Endothelial cell of umbilical vein (primary cell): ENCODE data around the gene CRY2. TPM values are rescaled to one million over a fixed set of nuclear protein-coding genes. Genes with fewer than 3 reads are reported as not detected.

Experiments
- BruUV-seq: library from RNA; stranded (reverse); fragments of 400-500 nt; replicated peaks from 2 replicates; lab custom pipeline; 2021; lab: Mats Ljungman, UMichigan
- CTCF ChIA-PET: fragments of 300-600, 350-600 bp; sonication (Branson Sonifier 250); formaldehyde crosslinking; loops from one replicate; lab custom pipeline; 2021; ENCODE audit warnings: antibody characterized with exemption, inconsistent platforms; lab: Charles Lee
- POLR2A ChIA-PET: fragments of 300-600, 350-600 bp; sonication (Branson Sonifier 250); formaldehyde crosslinking; loops from one replicate; lab custom pipeline; 2021; ENCODE audit warnings: antibody characterized with exemption, inconsistent platforms; lab: Charles Lee
- DNase-seq: peaks from one replicate; pipeline ENCODE4 v3.0.0-alpha.2; 2011; ENCODE audit warnings: low read depth, low spot score
- FAIRE-seq: peaks from 2 replicates; lab custom pipeline; 2011; peaks lifted over from hg19 to GRCh38; lab: Jason Lieb, UNC
- H2AFZ ChIP-seq: 2 replicates; pipeline ENCODE4 v1.6.0; 2012; ENCODE audit warnings: low read depth, low read length, control low read depth, inconsistent platforms
- H3K27ac ChIP-seq: 2 replicates; pipeline ENCODE4 v1.5.1; 2011; ENCODE audit warnings: low read depth, mild to moderate bottlenecking, control low read depth, low read length, moderate library complexity; ENCODE audit not compliant: insufficient read depth
- H3K27me3 ChIP-seq, 2 experiments: 2 replicates each; pipeline versions ENCODE4 v1.6.0 to v1.6.1; 2011; ENCODE audit warnings: low read length in 2 of 2, mixed read lengths in 1 of 2; ENCODE audit not compliant: control insufficient read depth in 2 of 2, insufficient read depth in 2 of 2
- H3K36me3 ChIP-seq, 2 experiments: 2 replicates in 1 of 2; 3 replicates in 1 of 2; pipeline ENCODE4 v1.5.1; 2011; ENCODE audit warnings: low read length in 2 of 2, mild to moderate bottlenecking in 1 of 2, moderate library complexity in 1 of 2; ENCODE audit not compliant: control insufficient read depth in 2 of 2, insufficient read depth in 2 of 2; ENCODE audit errors: extremely low read depth in 1 of 2
- H3K4me1 ChIP-seq: 3 replicates; pipeline ENCODE4 v1.5.1; 2011; ENCODE audit warnings: mild to moderate bottlenecking, low read length; ENCODE audit not compliant: control insufficient read depth, insufficient read depth; ENCODE audit errors: extremely low read depth
- H3K4me2 ChIP-seq: 2 replicates; pipeline ENCODE4 v1.6.1; 2011; ENCODE audit warnings: low read length, control low read depth, mixed read lengths; ENCODE audit not compliant: insufficient read depth
- H3K4me3 ChIP-seq, 3 experiments: fragments of 200-600 bp in 1 of 3; sonication (generic), shearing (Covaris generic) in 1 of 3; replicated peaks in 1 of 3; 2 replicates each; pipeline ENCODE4 v1.5.1; 2011 to 2016; ENCODE audit warnings: control low read depth in 3 of 3, low read length in 3 of 3, mild to moderate bottlenecking in 2 of 3, inconsistent platforms in 1 of 3, low read depth in 1 of 3, moderate library complexity in 1 of 3; ENCODE audit not compliant: insufficient read depth in 1 of 3
- H3K79me2 ChIP-seq: 2 replicates; pipeline ENCODE4 v1.6.0; 2012; ENCODE audit warnings: low read length, inconsistent platforms; ENCODE audit not compliant: control insufficient read depth, insufficient read depth
- H3K9ac ChIP-seq: replicated peaks from 2 replicates; pipeline ENCODE3; 2011; ENCODE audit warnings: low read length, control low read depth; ENCODE audit not compliant: insufficient read depth; ENCODE audit errors: extremely low read depth
- H3K9me1 ChIP-seq: replicated peaks from 3 replicates; pipeline ENCODE4 v1.6.0; 2011; ENCODE audit warnings: mild to moderate bottlenecking, low read length; ENCODE audit not compliant: control insufficient read depth, insufficient read depth; ENCODE audit errors: extremely low read depth
- H3K9me3 ChIP-seq: replicated peaks from 2 replicates; pipeline ENCODE4 v1.5.1; 2012; ENCODE audit warnings: low read length, inconsistent platforms; ENCODE audit not compliant: control insufficient read depth, insufficient read depth
- H4K20me1 ChIP-seq: replicated peaks from 2 replicates; pipeline ENCODE3; 2011; ENCODE audit warnings: mild to moderate bottlenecking, low read length; ENCODE audit not compliant: control insufficient read depth, insufficient read depth; ENCODE audit errors: extremely low read depth
- CTCF ChIP-seq, 2 donors: IDR thresholded peaks; 1 replicate in 1 of 2; 2 replicates in 1 of 2; pipeline ENCODE4 v1.5.1; 2011; ENCODE audit warnings: low read length in 2 of 2, mild to moderate bottlenecking in 2 of 2, moderate library complexity in 2 of 2, control low read depth in 1 of 2, inconsistent platforms in 1 of 2, low read depth in 1 of 2; ENCODE audit not compliant: insufficient read depth in 1 of 2; ENCODE audit errors: extremely low read depth in 1 of 2
- EZH2 ChIP-seq: IDR thresholded peaks from 2 replicates; pipeline ENCODE4 v1.6.1; 2012; ENCODE audit warnings: borderline replicate concordance, low read depth, mild to moderate bottlenecking, moderate library complexity, low read length, inconsistent platforms; ENCODE audit not compliant: severe bottlenecking
- FOS ChIP-seq: IDR thresholded peaks from 2 replicates; pipeline ENCODE4 v1.6.1; 2011; ENCODE audit warnings: mild to moderate bottlenecking, low read length, moderate library complexity, borderline replicate concordance; ENCODE audit not compliant: insufficient read depth
- GATA2 ChIP-seq: IDR thresholded peaks from 2 replicates; pipeline ENCODE4 v1.7.0; 2011; ENCODE audit warnings: low read depth, mild to moderate bottlenecking, moderate library complexity, mixed read lengths, low read length; ENCODE audit not compliant: insufficient read length, insufficient read depth
- MAX ChIP-seq: IDR thresholded peaks from 2 replicates; pipeline ENCODE4 v1.6.1; 2011; ENCODE audit not compliant: insufficient read depth, insufficient read length
- dilution Hi-C: fragments of 300-500 bp; cut with MboI; formaldehyde crosslinking; loops from one replicate; pipeline ENCODE4 v1.15.0; 2019; ENCODE audit warnings: low sequenced_read_pairs; ENCODE audit not compliant: extremely low pct_ligation_motif_present
- intact Hi-C: fragments of 100-400 bp; cut with micrococcal nuclease; formaldehyde crosslinking; loops from one replicate; pipeline ENCODE4 v1.10.0; 2022
- polyA plus RNA-seq, 4 experiments: library from polyadenylated mRNA; depleted of rRNA in 3 of 4; stranded (reverse) in 3 of 4; unstranded in 1 of 4; fragments of >200 nt; gene quantifications; 2 replicates each; pipeline versions ENCODE4 v1.2.1 to v1.2.3, GENCODE V29; 2011 to 2012; ENCODE audit warnings: missing spikeins in 1 of 4
- total RNA-seq: library from RNA; stranded (reverse); gene quantifications from 2 replicates; pipeline ENCODE4 v1.2.3, GENCODE V29; 2021

The CRY2 gene
- total and polyA plus RNA-seq, 2 donors (not counting 3 experiments of a cell fraction or from before 2014, with no cell fraction given): 7.7 to 11.7 TPM

- Histone ChIP-seq H3K79me2 (no peaks in the 10 kb centered on the region), H3K4me1 (peaks cover 5% of the 10 kb centered on the region), H3K4me2 (no peak overlapping the region), H2AFZ (no peak overlapping the region), H3K9me1 (no peaks in the 10 kb centered on the region), H3K9ac (no peak overlapping the region), H4K20me1 (no peaks in the 10 kb centered on the region), H3K4me3 (no peak overlapping the region), H3K27ac (no peak overlapping the region), H3K36me3 (no peaks in the 10 kb centered on the region), H3K9me3 (no peaks in the 10 kb centered on the region), H3K27me3 (peaks cover 3 to 6% of the 10 kb centered on the region in 2 experiments)
- ChIA-PET POLR2A (no interaction called here), CTCF (no interaction called here)
- FAIRE-seq (no peak), DNase-seq (no peak)
- intact Hi-C loops: no loop called here
- no TSS peak for BruUV-seq
- dilution Hi-C loops: no loop called here
- TF ChIP-seq GATA2 (no peak), FOS (no peak), MAX (no peak), CTCF (IDR thresholded peaks at IDR 0.05; ENCODE audit: extremely low read depth in 1 of 2, insufficient read depth in 1 of 2, low read depth in 1 of 2, low read length in 2 of 2) (no peak), EZH2 (no peak)
Measured at GRCh38 chr11:45894555-45895247, 47.4 kb downstream of the CRY2 start.
